OCI-LY7 (cell line): ENCODE data around the gene ASIC3. TPM values are rescaled to one million over a fixed set of nuclear protein-coding genes. Genes with fewer than 3 reads are reported as not detected.

Source experiments
- BruUV-seq: library from RNA; stranded (reverse); fragments of 400-500 nt; replicated peaks from 2 replicates; lab custom pipeline; 2021; lab: Mats Ljungman, UMichigan
- CTCF ChIA-PET: fragments of 300-600 bp; sonication (Branson Sonifier 250); formaldehyde crosslinking; loops from one replicate; lab custom pipeline; 2022; ENCODE audit warnings: antibody characterized with exemption; ENCODE audit not compliant: unreplicated experiment; lab: Charles Lee
- POLR2A ChIA-PET: fragments of 300-600 bp; sonication (Branson Sonifier 250); formaldehyde crosslinking; loops from one replicate; lab custom pipeline; 2022; ENCODE audit warnings: antibody characterized with exemption; lab: Charles Lee
- DNase-seq: peaks from one replicate; pipeline ENCODE4 v3.0.0-alpha.2; 2015; ENCODE audit warnings: low spot score
- H2AFZ ChIP-seq: fragments of 200-600 bp; sonication (generic), shearing (Covaris generic); 2 replicates; pipeline ENCODE4 v1.6.1; 2014; ENCODE audit warnings: mild to moderate bottlenecking, antibody characterized with exemption, low read length, moderate library complexity
- H3K27ac ChIP-seq: fragments of 200-600 bp; sonication (generic); 2 replicates; pipeline ENCODE4 v1.5.1; 2014; ENCODE audit warnings: mixed run types, low read depth, mild to moderate bottlenecking, moderate library complexity, low read length, inconsistent platforms; ENCODE audit not compliant: poor library complexity, severe bottlenecking
- H3K36me3 ChIP-seq: fragments of 200-600 bp; sonication (generic); 2 replicates; pipeline ENCODE4 v1.6.1; 2014; ENCODE audit warnings: mild to moderate bottlenecking, antibody characterized with exemption, low read length, moderate library complexity, mixed read lengths; ENCODE audit not compliant: insufficient read depth
- H3K4me1 ChIP-seq: fragments of 200-600 bp; sonication (generic); 2 replicates; pipeline ENCODE4 v1.5.1; 2014; ENCODE audit warnings: mild to moderate bottlenecking, low read length; ENCODE audit not compliant: insufficient read depth, poor library complexity, severe bottlenecking
- H3K4me2 ChIP-seq: fragments of 200-600 bp; sonication (generic); 2 replicates; pipeline ENCODE4 v1.6.1; 2014; ENCODE audit warnings: mild to moderate bottlenecking, low read length
- H3K4me3 ChIP-seq: fragments of 200-600 bp; sonication (generic); 2 replicates; pipeline ENCODE4 v1.5.1; 2014; ENCODE audit warnings: mild to moderate bottlenecking, low read depth, low read length; ENCODE audit not compliant: poor library complexity, severe bottlenecking
- H3K79me2 ChIP-seq: fragments of 200-600 bp; sonication (generic); 2 replicates; pipeline ENCODE4 v1.6.1; 2016; ENCODE audit warnings: low read depth, mild to moderate bottlenecking, low read length, moderate library complexity, mixed read lengths; ENCODE audit not compliant: insufficient read depth
- H3K9me2 ChIP-seq: fragments of 200-600 bp; sonication (generic); 2 replicates; pipeline ENCODE4 v1.6.1; 2016; ENCODE audit warnings: mild to moderate bottlenecking, low read length, mixed read lengths; ENCODE audit not compliant: insufficient read depth
- H3K9me3 ChIP-seq: fragments of 200-600 bp; sonication (generic); 2 replicates; pipeline ENCODE4 v1.6.1; 2014; ENCODE audit warnings: mild to moderate bottlenecking, mixed run types, low read length, mixed read lengths
- H4K20me1 ChIP-seq: fragments of 200-600 bp; sonication (generic); 2 replicates; pipeline ENCODE4 v1.6.1; 2014; ENCODE audit warnings: mild to moderate bottlenecking, antibody characterized with exemption, low read length, moderate library complexity, mixed read lengths; ENCODE audit not compliant: insufficient read depth
- EZH2phosphoT487 ChIP-seq: fragments of 200-600 bp; sonication (generic); IDR thresholded peaks from 2 replicates; pipeline ENCODE4 v1.6.1; 2018; ENCODE audit warnings: low read depth, borderline replicate concordance, mild to moderate bottlenecking, mixed run types, antibody characterized with exemption, low read length, moderate library complexity, mixed read lengths
- intact Hi-C: fragments of 100-400 bp; cut with micrococcal nuclease; formaldehyde crosslinking; loops from one replicate; pipeline ENCODE4 v1.10.0; 2022; ENCODE audit not compliant: unreplicated experiment
- total RNA-seq, 2 experiments: library from RNA; depleted of rRNA in 1 of 2; stranded (reverse); fragments of >200 nt in 1 of 2; shearing (Covaris generic) in 1 of 2; gene quantifications; 2 replicates each; pipeline ENCODE4 v1.2.3, GENCODE V29; 2014 to 2022
- TF ChIP-seq, protein P1 (sequence below): fragments of 200-600 bp; sonication (generic); conservative IDR thresholded peaks from 2 replicates; pipeline ENCODE4 v1.5.1; 2014; ENCODE audit warnings: mild to moderate bottlenecking, antibody characterized with exemption, low read length, moderate library complexity, mixed read lengths

ASIC3 gene
- total RNA-seq, 2 experiments from 2014 or later, result 3.3 to 14.8 TPM

DNA sequence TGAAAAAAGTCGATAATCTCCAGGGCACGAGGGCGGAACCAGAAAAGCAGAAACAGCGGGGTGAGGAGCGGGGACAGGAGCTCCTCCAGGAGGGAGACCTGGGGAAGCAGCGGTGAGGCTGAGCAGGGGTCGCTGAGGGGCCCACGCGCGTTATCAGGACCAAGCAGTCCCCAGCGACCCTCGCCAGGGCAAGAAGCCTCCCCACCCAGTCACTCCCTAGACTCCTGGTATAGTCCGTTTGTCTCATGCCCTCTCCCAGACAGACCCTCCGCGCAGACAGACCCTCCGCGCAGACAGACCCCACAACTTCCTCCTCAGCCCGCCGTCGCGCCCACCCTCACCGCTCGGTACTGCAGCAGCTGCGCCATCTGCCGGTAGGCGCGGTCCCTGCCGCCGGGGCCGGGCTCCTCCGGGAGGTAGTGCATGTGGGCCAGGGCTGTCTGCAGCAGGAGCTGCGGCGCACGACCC is 30.3 kb upstream of the ASIC3 start:
- H2AFZ ChIP-seq, result peak overlapping the region; percentile 53; the same call in 1 of the 2 replicates
- peak; percentile 72 for DNase-seq
- H3K27ac ChIP-seq, result no peak overlapping the region
- no peaks in the 10 kb centered on the region for H3K79me2 ChIP-seq
- H3K36me3 ChIP-seq, result no peaks in the 10 kb centered on the region
- no peaks in the 10 kb centered on the region for H4K20me1 ChIP-seq
- peaks cover 10% of the 10 kb centered on the region for H3K4me1 ChIP-seq
- peak overlapping the region; percentile 59 for H3K4me2 ChIP-seq
- H3K9me3 ChIP-seq, result no peaks in the 10 kb centered on the region
- BruUV-seq, result no TSS peak
- ChIA-PET CTCF (interaction anchor here (0.5 to 1.4 kb wide), 3 partner anchors 9 to 120 kb away, joined by 3 to 4 read pairs (median 4); no protein-coding TSS in a partner anchor), POLR2A (no interaction called here)
- intact Hi-C loops, result loop anchor here (1.0 to 5.0 kb wide), 2 partner anchors 55 to 94 kb away; no protein-coding TSS in a partner anchor
- H3K4me3 ChIP-seq, result peak overlapping the region; percentile 44
- no peaks in the 10 kb centered on the region for H3K9me2 ChIP-seq
- TF ChIP-seq, protein P1, sequence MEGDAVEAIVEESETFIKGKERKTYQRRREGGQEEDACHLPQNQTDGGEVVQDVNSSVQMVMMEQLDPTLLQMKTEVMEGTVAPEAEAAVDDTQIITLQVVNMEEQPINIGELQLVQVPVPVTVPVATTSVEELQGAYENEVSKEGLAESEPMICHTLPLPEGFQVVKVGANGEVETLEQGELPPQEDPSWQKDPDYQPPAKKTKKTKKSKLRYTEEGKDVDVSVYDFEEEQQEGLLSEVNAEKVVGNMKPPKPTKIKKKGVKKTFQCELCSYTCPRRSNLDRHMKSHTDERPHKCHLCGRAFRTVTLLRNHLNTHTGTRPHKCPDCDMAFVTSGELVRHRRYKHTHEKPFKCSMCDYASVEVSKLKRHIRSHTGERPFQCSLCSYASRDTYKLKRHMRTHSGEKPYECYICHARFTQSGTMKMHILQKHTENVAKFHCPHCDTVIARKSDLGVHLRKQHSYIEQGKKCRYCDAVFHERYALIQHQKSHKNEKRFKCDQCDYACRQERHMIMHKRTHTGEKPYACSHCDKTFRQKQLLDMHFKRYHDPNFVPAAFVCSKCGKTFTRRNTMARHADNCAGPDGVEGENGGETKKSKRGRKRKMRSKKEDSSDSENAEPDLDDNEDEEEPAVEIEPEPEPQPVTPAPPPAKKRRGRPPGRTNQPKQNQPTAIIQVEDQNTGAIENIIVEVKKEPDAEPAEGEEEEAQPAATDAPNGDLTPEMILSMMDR, result peak; percentile 90
- no peak for TF ChIP-seq EZH2phosphoT487

DNA sequence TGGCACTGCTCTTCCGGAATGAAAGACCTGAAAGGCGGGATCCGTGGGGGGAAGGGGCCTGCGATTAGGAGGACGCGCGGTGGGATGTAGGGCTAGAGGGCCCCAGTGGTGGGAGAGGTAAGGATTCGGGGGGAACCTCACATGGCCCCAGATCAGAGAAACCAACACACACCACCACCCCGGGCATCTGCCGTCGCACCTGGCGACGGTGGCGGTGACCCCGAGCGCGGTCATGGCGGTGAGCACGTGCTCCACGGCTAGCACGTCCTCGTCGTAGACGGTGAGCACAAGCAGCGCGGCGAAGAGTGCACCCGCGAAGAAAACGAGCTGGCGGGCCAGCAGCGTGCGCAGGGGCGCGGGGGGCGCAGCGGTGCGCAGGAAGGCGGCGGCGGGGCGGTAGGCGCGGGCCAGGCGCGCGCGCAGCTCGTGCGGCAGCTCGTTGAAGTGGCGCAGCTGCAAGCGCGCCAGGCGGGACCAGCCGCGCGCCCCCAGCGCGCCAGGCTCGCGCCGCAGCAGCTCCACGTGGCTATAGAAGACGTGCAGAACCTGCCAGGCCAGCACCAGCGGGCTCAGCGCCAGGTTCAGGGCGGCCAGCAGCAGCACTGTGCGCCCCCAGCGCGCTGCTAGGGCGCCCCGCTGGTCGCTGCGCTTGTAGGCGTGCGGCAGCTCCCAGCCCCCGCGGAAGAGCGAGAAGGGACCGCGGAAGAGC is 29.8 kb upstream of the ASIC3 start:
- no peaks in the 10 kb centered on the region for H3K9me3 ChIP-seq
- no TSS peak for BruUV-seq
- peak overlapping the region; percentile 59 for H3K4me2 ChIP-seq
- ChIA-PET CTCF (interaction anchor here (0.5 to 1.4 kb wide), 3 partner anchors 10 to 120 kb away, joined by 3 to 4 read pairs (median 4); no protein-coding TSS in a partner anchor), POLR2A (no interaction called here)
- H3K36me3 ChIP-seq, result no peaks in the 10 kb centered on the region
- no peaks in the 10 kb centered on the region for H3K9me2 ChIP-seq
- no peak overlapping the region for H3K27ac ChIP-seq
- peak overlapping the region; percentile 44 for H3K4me3 ChIP-seq
- H4K20me1 ChIP-seq, result no peaks in the 10 kb centered on the region
- DNase-seq, result no peak
- intact Hi-C loops, result loop anchor here (1.0 to 5.0 kb wide), 2 partner anchors 55 to 94 kb away; no protein-coding TSS in a partner anchor
- TF ChIP-seq, protein P1, result peak; percentile 9; the same call in 1 of the 2 replicates
- TF ChIP-seq EZH2phosphoT487, result no peak
- H2AFZ ChIP-seq, result 0 out of 2 replicates have a peak overlapping the region, but pooled peaks have one; percentile 53
- peaks cover 10% of the 10 kb centered on the region for H3K4me1 ChIP-seq
- no peaks in the 10 kb centered on the region for H3K79me2 ChIP-seq

DNA sequence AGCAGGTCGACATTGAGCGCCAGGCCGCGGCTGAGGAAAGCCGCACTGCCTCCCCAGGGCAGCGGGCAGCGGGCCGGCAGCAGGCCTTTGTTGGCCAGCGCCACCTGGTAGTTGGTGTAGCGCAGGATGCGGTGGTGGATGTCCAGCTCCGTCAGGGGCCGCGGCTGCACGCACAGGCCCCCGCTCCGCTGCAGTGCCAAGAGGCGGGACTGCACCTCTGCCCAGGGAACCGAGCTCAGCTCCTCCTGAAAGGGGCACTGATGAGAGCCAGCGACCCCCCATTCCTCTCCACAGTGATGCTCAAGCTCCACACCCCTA is 29.2 kb upstream of the ASIC3 start:
- Histone ChIP-seq H3K27ac (no peak overlapping the region), H3K4me1 (peaks cover 10% of the 10 kb centered on the region), H3K4me3 (no peak overlapping the region), H3K79me2 (no peaks in the 10 kb centered on the region), H3K4me2 (no peak overlapping the region), H3K9me3 (no peaks in the 10 kb centered on the region), H3K36me3 (no peaks in the 10 kb centered on the region), H4K20me1 (no peaks in the 10 kb centered on the region), H2AFZ (no peak overlapping the region), H3K9me2 (no peaks in the 10 kb centered on the region)
- intact Hi-C loops, result loop anchor here (5.0 kb wide), 1 partner anchor 93 kb away; no protein-coding TSS in a partner anchor
- ChIA-PET POLR2A (interaction anchor here (0.6 to 0.9 kb wide), 2 partner anchors 9 to 56 kb away, joined by 3 read pairs; partner anchors contain the start of gene ABCB8), CTCF (interaction anchor here (1.1 kb wide), 1 partner anchor 121 kb away, joined by 4 read pairs; no protein-coding TSS in a partner anchor)
- no peak for DNase-seq
- no TSS peak for BruUV-seq
- no peak for TF ChIP-seq EZH2phosphoT487
- TF ChIP-seq, protein P1, result no peak
